Subcutaneous adipose tissue (tissue), 4 donors: ENCODE data around the gene OASL. TPM values are rescaled to one million over a fixed set of nuclear protein-coding genes. Genes with fewer than 3 reads are reported as not detected.

Source experiments
- CTCF ChIP-seq: fragments of 450-650 bp; IDR thresholded peaks from one replicate; pipeline ENCODE4 v1.5.1; 2016; ENCODE audit warnings: low read depth, mild to moderate bottlenecking, control low read depth, antibody characterized with exemption, moderate library complexity
- total RNA-seq, 4 donors: library from RNA; depleted of rRNA; stranded (reverse); fragments of >200 nt; gene quantifications; one replicate each; pipeline ENCODE4 v1.1.0, GENCODE V29; 2016

Gene OASL
- total RNA-seq, 4 donors from 2014 or later = 0.22 to 4.1 (median 1.4) TPM

- no peak for TF ChIP-seq CTCF
Measured at GRCh38 chr12:121008347-121009098, 30.5 kb downstream of the OASL start.

- no peak for TF ChIP-seq CTCF
Measured at GRCh38 chr12:121005346-121005815, 33.7 kb downstream of the OASL start.

- TF ChIP-seq CTCF = no peak
Measured at GRCh38 chr12:121004253-121004815, 34.7 kb downstream of the OASL start.

- TF ChIP-seq CTCF = no peak
Measured at GRCh38 chr12:121003650-121004049, 35.4 kb downstream of the OASL start.

- TF ChIP-seq CTCF = no peak
Measured at GRCh38 chr12:121001841-121002483, 37.1 kb downstream of the OASL start.

- no peak for TF ChIP-seq CTCF
Measured at GRCh38 chr12:121001060-121001459, 38.0 kb downstream of the OASL start.

- TF ChIP-seq CTCF = no peak
Measured at GRCh38 chr12:121000530-121000929, 38.5 kb downstream of the OASL start.
